Measurements from ENCODE around the gene PAPPA2.

PAPPA2 gene

DNA sequence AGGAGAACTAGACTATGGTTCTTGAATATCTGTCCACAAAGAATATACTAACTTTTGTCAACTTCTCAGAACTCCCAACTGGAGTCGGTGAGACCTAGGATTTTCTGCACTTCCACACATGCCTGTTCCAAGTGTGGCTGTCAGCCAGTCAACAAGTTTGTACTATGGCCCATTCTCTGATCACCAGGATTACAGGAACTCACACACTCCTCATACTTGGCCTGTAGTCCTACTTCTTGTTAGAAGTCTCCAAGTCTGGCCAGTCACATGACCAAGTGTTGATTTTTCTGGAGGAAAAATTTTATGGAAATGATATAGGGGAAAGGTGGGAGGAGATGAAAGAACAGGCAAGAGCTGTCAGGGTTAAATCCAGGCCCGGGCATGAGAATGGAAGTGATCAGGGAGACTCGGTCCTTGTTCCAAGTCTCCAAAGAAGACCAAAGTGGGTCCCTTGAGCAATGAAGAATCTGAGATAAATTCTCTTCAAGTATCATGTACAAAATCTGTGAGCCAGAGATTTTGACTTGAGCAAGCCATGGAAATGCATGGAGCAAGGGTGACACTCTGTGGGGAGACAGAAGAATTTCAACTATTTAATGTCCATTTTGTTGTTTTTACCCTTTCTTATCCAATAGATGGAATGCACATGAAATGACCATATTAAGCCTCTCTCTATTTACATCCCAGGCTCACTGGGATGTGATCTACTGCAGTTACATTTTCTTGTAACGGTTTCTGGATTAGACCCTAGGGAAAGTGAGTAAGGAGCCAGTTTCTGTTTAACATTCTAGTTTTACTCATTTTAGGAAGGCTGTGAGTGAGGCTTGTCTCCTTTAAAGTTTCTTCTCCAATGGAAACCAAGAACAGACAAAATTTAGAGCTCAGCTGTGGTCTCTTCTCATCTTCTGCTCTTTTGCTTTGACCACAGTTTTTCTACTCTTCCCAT, 380.6 kb downstream of the PAPPA2 start:
- no peak for DNase-seq (ENCODE audit: extremely low read depth in 1 of 2, low read depth in 1 of 2)

DNA sequence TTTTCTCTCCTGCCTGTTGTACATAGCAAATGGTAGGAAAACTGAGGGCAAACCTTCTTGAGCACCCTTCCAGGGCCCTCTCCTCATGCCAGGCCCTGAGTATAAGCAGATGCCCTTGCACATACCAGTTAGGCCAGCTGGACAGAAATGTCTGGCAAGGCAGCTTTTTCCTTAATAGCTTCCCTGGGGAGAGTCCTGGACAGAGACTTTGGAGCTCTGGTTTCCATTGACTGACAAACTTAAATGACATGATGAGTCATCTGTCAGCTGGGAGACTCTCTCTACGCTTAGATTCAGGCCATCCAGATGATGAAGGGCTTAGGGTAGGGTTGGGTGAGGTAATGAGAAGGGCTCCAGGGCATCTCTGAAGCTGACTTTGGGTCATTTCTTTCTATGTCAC, 384.1 kb downstream of the PAPPA2 start:
- DNase-seq (ENCODE audit: extremely low read depth in 1 of 2, low read depth in 1 of 2) = no peak

DNA sequence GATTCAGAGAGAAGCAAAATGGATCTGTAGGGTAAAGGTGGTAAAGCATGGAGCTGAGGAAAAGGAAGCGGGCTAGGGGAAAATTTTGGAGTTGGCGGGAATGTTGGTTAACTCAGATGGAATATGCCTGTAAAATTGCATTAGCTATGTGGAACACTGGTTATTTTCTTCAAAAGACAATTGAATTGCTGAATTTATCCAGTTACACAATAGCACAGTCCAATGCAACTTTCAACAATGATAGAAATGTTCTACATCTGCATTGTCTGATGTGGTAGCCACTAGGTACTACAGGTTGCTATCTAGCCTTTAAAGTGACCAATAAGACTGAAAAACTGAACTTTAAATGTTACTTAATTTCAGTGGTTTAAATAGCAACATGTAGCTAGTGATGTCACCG, 386.3 kb downstream of the PAPPA2 start:
- DNase-seq (ENCODE audit: extremely low read depth in 1 of 2, low read depth in 1 of 2) = no peak

DNA sequence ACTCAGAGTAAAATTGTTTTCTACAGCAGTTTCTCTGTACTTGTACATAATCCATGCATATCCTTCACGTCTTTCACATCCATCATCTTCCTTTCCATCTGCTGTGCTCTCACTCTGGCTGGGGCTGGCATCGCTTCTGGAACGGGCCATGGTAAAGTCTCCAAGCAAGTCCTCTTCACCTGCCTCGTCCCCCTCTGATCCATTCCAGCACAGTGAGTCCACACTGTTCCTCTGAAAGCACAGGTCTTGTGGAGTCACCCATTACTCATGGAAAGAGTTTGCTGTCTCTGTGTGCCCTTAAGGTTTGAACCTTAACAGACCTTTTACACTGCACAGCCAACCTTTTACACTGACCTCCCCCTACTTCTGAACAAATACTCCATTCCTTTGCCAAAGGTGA, 387.9 kb downstream of the PAPPA2 start:
- DNase-seq (ENCODE audit: extremely low read depth in 1 of 2, low read depth in 1 of 2) = no peak

DNA sequence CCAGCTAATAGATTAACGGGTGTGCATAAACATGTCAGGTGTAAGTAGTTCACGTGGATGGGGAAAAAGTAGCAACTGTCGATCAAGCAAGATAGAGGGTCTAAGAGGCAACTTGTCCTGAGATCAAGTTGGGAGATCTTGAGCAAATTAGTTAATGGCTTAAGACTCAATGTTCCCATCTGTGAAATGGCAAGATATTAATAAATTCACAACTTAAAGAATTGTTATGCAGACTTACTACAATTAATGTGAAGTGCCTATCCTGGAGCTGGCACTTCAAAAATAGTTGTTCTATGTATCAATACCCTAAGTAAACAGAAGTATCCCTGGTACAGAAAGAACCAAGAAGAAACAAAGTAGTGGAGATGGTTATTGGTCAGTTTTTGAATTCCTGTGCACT, 389.1 kb downstream of the PAPPA2 start:
- DNase-seq (ENCODE audit: extremely low read depth in 1 of 2, low read depth in 1 of 2) = no peak

DNA sequence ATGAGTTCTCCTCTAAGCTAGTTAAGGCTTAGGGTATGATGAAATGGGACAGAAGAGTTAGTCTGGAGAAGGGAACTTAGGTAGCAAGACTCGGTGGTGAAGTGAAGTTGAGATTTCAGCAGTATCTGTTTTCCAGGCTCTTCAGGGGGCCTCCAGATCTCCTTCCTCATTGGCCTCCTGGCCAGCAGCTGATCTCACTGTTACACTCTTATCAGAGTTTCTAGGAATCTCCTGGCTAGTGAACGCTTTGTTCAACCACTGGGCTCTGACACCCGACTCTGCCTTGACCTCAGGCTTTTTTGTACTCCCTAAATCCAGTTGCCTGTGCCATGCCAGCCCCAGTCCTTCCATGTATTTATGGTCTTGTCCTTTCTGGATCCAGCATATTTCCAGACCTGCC, 390.5 kb downstream of the PAPPA2 start:
- no peak for DNase-seq (ENCODE audit: extremely low read depth in 1 of 2, low read depth in 1 of 2)

DNA sequence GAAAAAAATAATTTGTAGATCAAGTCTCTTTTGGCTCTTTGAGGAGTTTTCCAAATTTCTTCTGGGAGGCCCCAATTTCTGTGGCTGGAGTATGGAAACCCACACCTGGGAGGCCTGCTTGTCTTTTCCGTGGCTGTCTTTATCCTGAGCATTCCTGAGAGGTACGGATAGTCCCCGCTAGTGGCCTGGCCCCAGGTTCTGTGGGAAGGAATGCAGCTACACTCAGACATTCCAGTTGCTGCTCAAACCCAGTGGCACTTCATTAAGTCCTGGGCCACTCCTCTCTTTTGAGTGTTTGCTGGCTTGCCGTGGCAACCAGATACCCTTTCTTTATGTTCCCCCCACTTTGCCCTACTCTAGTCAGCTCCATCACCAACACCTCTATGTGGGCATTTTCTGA, 391.1 kb downstream of the PAPPA2 start:
- no peak for DNase-seq (ENCODE audit: extremely low read depth in 1 of 2, low read depth in 1 of 2)

DNA sequence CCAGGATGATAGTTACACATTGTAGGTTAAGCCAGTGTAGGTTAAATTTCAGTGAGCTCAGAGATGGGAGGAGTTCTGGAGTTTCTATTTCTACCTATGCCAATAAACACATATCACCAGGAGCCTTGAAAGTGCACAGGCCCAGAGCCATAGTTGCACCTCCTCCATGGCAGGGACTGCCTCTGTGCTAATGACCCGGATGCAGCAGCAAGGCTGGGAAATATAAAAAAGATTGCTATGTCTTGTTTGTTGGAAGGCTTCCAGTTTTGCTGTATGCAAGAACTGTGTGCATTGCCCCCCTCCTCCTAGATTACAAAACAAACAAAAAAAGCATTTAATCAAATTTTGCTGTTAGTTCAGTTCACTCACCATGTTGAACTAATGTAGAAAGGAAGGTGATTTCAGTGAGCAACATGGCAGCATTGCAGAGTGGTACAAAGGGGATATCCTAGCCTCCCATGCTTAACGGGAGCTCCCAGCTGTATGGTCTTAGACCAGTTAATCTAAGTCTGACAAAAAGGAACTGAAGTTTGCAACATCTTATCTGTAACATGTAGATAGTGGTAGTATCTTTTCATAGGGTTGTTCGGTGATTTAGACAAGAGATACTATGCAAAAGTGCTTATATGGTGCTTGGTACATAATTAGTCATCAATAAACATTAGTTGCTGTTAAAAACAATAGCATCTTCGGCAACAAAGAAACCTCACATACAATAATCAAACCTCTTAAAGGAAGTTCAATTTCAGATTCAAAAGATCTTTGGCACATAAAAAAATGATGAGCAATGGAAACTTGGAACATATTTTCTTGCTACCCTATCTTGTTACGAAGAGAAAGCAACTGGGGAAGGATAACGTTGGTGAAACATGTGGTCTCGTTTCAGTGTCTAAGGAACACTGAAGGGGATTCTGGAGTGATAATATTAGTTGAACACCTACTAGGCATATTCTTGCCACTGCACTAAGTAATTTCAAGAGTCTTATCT, 392.1 kb downstream of the PAPPA2 start:
- no peak for DNase-seq (ENCODE audit: extremely low read depth in 1 of 2, low read depth in 1 of 2)

DNA sequence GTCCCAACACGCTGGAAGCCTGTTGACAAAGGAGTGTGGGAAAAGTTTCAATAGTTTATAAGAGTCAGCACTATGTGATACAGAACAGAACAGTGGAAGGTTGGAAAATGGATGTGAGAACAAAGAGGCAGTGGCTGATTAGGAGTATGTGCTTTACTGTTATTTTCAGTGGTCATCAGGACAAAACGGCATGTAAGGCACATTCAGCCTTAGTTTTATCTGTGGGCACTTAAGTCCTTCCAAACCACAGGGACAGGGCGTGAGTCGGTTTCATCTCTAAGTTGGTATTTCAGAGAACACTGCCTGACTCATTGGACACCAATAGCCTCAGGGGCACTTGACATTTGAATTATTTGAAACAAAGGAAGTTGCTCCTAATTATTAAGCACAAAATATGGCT, 394.7 kb downstream of the PAPPA2 start:
- no peak for DNase-seq (ENCODE audit: extremely low read depth in 1 of 2, low read depth in 1 of 2)

DNA sequence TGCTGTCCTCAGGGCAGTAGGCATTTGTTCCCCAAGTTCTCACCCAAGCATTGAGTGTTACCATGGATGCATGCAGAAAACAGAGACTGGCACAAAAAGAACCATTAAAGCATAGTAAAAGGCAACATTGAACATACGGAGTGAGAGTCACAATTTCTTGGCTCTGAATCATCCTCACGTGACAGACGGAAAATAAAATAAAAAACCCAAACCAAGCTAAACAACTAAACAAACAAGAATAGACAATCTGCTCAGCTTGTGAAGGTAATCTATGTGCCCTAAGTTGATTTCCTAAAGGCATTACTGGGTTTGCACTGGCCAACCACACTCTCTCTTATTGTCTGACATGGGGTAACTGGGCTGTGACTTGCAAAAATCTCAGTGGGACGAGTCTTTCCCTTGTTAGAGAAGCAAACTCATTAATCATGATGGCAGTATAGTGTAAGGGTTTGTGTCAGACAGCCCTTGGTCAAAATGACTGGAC, 395.5 kb downstream of the PAPPA2 start:
- DNase-seq (ENCODE audit: extremely low read depth in 1 of 2, low read depth in 1 of 2) = no peak

DNA sequence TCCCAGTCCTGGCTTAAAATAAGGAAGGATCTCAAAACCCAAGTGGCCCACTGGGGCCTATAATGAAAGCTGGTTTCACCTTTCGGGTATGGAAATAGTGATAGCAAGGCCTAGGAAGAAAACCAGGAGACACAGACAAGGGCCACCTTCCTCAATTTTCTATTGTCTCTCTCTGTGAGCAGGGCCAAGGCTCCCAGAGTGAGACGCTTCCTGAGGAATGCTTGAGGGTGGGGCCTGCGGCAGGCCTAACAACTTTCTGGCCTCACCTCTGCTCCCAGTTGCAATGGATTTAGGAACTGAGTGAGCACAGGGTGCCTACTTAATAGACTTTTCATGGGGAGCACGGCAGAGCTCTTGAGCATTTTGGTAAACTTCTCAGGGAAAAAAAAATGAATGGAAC, 400.6 kb downstream of the PAPPA2 start:
- DNase-seq (ENCODE audit: extremely low read depth in 1 of 2, low read depth in 1 of 2) = no peak

DNA sequence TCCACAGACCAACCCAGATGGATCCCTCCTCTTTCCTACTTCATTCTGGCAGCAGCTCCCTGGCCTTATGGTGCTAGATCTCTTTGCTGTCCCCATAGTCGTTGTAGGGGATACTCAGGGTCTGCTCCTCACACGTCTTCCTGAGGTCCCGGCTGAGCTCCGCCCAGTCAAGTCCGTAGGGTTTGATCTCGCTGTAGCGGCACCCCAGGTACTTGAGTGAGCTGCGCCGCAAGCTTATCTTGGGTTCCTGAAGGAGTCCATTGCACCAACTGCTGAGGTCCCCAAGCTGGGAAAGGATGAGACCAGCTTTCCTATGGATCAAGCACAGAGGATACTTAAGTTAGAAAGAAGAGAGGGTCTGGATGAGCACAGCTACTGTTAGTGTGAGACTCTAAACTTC, 401.2 kb downstream of the PAPPA2 start:
- no peak for DNase-seq (ENCODE audit: extremely low read depth in 1 of 2, low read depth in 1 of 2)

DNA sequence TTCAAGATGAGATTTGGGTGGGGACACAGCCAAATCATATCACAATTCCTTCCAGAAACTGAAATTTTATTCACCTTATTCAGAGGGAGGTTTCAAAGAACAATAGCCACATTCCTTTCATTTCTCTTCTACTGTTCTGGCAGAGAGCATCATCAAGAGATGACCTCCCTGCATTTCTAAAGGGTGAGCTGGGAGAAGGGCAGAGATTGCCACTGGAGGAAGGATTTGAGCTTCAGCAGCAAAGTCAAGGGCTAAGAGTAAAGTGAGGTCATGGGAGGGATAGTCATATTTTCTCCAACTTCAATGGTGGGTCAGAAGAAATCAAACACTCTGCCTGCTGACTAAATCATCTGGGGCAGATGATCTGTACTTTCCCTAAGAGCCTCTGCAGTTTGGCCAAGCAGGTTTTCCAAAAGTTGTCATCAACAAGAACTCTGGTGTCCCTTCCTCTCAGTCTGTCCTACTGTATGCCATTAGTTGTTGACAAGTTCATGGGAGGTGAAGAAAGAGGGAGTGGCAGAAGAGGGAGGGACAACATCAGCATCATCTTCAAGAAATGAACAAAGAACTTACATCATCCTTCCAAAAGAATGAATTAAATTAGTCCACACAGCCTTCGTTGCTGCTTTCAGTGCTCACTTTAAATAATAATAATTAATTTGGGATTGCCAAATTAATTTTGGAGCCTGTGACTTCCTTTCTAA, 403.2 kb downstream of the PAPPA2 start:
- no peak for DNase-seq (ENCODE audit: extremely low read depth in 1 of 2, low read depth in 1 of 2)

DNA sequence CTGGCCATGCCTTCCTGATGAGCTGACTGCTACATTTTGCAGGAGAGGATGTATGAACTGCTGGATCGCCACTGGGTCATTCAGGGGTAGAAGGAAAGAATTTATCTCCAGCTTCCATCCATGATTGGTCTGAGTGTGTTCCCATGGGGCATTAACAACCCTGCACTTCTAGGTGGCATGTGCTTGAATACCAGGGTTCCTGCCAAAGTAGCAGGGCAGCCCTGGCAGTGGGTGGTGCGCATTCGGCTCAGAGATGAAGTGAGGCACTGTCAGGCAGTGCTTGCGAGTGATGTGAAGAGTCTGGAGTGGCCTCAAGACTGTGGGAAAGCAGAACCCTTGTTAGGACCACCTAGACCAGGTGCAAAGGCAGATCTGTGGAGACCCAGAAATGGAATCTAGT, 406.6 kb downstream of the PAPPA2 start:
- no peak for DNase-seq (ENCODE audit: extremely low read depth in 1 of 2, low read depth in 1 of 2)

DNA sequence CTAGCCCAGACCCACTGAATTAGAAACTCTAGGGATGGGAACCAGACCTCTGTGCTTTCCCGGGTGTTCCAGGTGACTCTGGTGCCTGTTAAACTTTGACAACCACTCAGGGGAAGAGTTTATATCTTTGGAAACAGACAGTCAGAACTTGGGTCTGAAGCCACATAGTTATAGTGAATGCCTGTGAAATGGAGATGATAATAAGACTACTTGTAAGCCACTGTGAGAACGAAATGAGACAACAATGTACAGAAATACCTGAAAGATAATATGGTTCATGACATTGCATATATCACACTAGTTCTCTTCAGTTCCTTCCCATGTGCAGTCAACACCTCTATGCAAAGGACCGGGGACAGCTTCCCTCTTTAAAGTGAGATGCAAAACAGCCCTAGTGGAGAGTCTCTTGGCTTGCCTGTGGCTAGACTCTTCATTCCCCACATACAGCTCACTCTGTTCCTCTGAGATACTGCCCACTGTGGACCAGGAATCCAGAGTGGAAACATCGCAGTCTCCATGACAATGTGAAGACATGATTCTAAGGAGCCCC, 414.1 kb downstream of the PAPPA2 start:
- no peak for DNase-seq (ENCODE audit: extremely low read depth in 1 of 2, low read depth in 1 of 2)

DNA sequence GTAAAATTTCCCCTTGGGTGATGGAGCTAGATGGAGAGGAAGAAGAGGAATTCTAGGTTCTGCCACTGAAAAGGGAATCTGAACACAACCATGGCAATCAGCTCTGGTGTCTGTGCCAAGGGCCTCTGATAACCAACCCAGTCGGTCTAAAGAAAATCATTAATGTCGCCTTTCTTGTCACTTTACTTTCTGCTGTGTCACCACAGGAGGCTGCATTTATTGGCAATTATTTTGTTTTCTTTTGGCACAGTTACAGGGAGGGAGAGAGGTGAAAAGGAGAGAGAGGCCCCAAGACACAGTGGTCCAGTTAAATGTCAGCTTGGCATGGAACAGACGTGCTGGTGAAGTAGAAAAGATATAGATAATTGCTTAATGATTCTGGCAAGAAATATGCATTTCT, 414.6 kb downstream of the PAPPA2 start:
- no peak for DNase-seq (ENCODE audit: extremely low read depth in 1 of 2, low read depth in 1 of 2)

DNA sequence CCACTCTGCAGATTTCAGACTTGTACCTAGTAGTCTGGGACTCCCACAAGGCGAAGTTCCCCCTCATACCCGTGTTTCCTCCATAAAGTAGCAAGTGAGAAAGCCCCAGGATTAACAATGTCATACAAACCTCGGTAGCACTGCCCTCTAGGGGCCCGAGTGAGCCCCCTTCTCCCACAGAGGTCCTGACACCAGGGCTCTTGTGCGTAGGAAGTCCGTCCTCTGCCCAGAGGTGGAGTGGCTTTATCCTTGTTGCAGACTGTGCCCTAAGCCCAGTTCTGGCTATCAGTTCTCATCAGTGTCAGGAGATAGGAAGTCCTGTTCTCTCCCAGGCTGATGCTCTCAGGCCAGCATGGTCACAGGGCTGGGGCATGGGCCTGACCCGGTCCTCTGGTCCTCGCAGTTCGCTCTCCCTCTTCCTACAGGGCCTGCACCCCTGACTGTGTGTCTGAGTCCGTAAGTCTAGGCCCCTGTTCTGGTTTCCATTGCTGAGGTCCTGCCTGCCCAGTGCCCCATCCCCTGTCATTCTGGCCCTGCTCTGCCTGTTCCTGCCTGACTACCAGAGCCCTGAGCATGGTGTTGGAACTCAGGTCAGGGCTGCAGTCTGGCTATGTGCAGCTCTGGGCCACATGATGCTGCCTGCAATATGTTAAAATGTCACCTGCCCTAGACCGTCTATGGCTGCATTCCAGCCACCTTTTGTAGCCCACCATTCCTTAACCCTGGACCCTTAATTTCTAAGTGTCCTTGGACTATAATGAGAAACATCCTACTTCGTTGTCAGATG, 416.0 kb downstream of the PAPPA2 start:
- no peak for DNase-seq (ENCODE audit: extremely low read depth in 1 of 2, low read depth in 1 of 2)

DNA sequence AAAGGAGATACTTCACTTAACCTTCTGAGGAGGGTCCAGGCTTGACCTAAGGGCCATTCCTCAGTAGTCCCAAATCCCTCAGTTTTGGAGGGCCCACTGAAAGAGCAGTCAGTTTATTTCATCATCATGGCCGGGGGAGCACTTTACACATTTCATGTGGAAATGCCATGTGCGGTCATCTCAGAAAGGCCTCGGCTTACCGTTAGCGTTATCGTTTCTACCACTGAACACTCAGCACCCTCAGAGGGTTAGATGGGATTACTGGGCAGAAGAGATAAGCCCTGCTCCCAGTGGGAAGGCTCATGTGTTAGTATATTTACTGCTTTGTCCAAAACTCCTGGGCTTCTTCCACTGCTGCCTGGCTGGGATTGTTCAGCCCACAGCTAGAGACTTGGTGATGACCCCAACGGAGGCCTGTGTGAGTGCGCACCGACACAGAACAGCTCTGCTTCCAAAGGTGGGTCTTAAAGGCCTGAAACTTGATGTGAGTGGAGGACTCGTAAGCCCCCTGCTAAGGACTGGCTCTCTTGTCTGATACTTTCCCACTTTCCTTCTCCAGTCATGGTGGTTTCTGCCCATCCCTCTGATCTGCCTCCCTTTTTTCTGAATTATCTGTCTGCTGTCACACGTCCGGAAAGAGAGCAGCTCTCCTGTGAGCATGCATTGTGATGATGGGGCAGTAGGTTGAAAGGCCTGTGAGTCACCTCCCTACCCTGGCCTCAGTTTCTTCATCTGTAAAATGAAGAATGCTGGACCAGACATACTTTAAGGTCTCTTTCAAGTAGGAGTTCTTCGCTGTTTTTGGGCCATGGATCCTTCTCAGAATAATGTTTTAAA, 417.0 kb downstream of the PAPPA2 start:
- no peak for DNase-seq (ENCODE audit: extremely low read depth in 1 of 2, low read depth in 1 of 2)

All from stimulated activated CD8-positive, alpha-beta memory T cell treated with anti-CD3 and anti-CD28 coated beads, Interleukin-7, amount 100 ng/mL, for 48 hours (primary cell).